H9 (cell line): ENCODE data around the gene KSR1. TPM values are rescaled to one million over a fixed set of nuclear protein-coding genes. Genes with fewer than 3 reads are reported as not detected.

Experiments
- DNase-seq: peaks from one replicate; pipeline ENCODE4 v3.0.0-alpha.2; 2017
- H2AFZ ChIP-seq: one replicate; pipeline ENCODE4 v1.6.1; 2013; ENCODE audit warnings: mild to moderate bottlenecking, low read length, control low read depth, moderate library complexity
- H2AK5ac ChIP-seq: 2 replicates; pipeline ENCODE4 v1.6.1; 2013; ENCODE audit warnings: low read length, control low read depth, mixed read lengths; ENCODE audit not compliant: insufficient read length
- H2BK120ac ChIP-seq: one replicate; pipeline ENCODE4 v1.6.1; 2013; ENCODE audit warnings: low read depth, mild to moderate bottlenecking, low read length, control low read depth, inconsistent platforms; ENCODE audit not compliant: poor library complexity, severe bottlenecking
- H2BK12ac ChIP-seq: 2 replicates; pipeline ENCODE4 v1.6.1; 2013; ENCODE audit warnings: low read length, control low read depth, mixed read lengths, low read depth; ENCODE audit not compliant: insufficient read length
- H2BK15ac ChIP-seq: 2 replicates; pipeline ENCODE4 v1.6.1; 2013; ENCODE audit warnings: low read depth, low read length, control low read depth
- H2BK20ac ChIP-seq: one replicate; pipeline ENCODE4 v1.6.1; 2013; ENCODE audit warnings: low read depth, mild to moderate bottlenecking, low read length, control low read depth, inconsistent platforms; ENCODE audit not compliant: poor library complexity, severe bottlenecking
- H2BK5ac ChIP-seq: 2 replicates; pipeline ENCODE4 v1.6.1; 2013; ENCODE audit warnings: low read length, control low read depth, mixed read lengths; ENCODE audit not compliant: insufficient read length
- H3K14ac ChIP-seq: 2 replicates; pipeline ENCODE4 v1.6.1; 2013; ENCODE audit warnings: low read length, control low read depth; ENCODE audit not compliant: insufficient read depth
- H3K18ac ChIP-seq: 2 replicates; pipeline ENCODE4 v1.6.1; 2013; ENCODE audit warnings: low read depth, mild to moderate bottlenecking, mixed read lengths, low read length, control low read depth; ENCODE audit not compliant: insufficient read length
- H3K23ac ChIP-seq: 2 replicates; pipeline ENCODE4 v1.6.1; 2013; ENCODE audit warnings: low read length, control low read depth, mixed read lengths, low read depth; ENCODE audit not compliant: insufficient read length
- H3K23me2 ChIP-seq: 2 replicates; pipeline ENCODE4 v1.6.1; 2013; ENCODE audit warnings: low read depth, mild to moderate bottlenecking, mixed read lengths, low read length, control low read depth; ENCODE audit not compliant: insufficient read length, poor library complexity, severe bottlenecking
- H3K27ac ChIP-seq: 2 replicates; pipeline ENCODE4 v1.5.1; 2013; ENCODE audit warnings: low read length, control low read depth, mixed read lengths, low read depth; ENCODE audit not compliant: insufficient read length
- H3K27me3 ChIP-seq: 2 replicates; pipeline ENCODE4 v1.6.1; 2013; ENCODE audit warnings: low read length, control low read depth, inconsistent platforms; ENCODE audit not compliant: insufficient read depth
- H3K4ac ChIP-seq: 2 replicates; pipeline ENCODE4 v1.6.1; 2013; ENCODE audit warnings: low read depth, mild to moderate bottlenecking, control low read depth, inconsistent platforms, low read length, moderate library complexity
- H3K4me1 ChIP-seq: 2 replicates; pipeline ENCODE4 v1.6.1; 2013; ENCODE audit warnings: low read length, control low read depth, inconsistent platforms; ENCODE audit not compliant: insufficient read depth
- H3K4me2 ChIP-seq: 2 replicates; pipeline ENCODE4 v1.6.1; 2013; ENCODE audit warnings: low read length, control low read depth, mixed read lengths; ENCODE audit not compliant: insufficient read length, insufficient read depth
- H3K56ac ChIP-seq: 2 replicates; pipeline ENCODE4 v1.6.1; 2013; ENCODE audit warnings: low read depth, mild to moderate bottlenecking, mixed read lengths, low read length, control low read depth; ENCODE audit not compliant: insufficient read length
- H3K79me1 ChIP-seq: 2 replicates; pipeline ENCODE4 v1.6.1; 2013; ENCODE audit warnings: low read depth, mild to moderate bottlenecking, moderate library complexity, low read length, control low read depth, inconsistent platforms; ENCODE audit not compliant: insufficient read depth, poor library complexity, severe bottlenecking
- H3K79me2 ChIP-seq: 2 replicates; pipeline ENCODE4 v1.6.1; 2013; ENCODE audit warnings: low read length, control low read depth, inconsistent platforms; ENCODE audit not compliant: insufficient read depth
- H3K9ac ChIP-seq: 2 replicates; pipeline ENCODE4 v1.6.1; 2013; ENCODE audit warnings: low read length, control low read depth, mixed read lengths; ENCODE audit not compliant: insufficient read length; ENCODE audit errors: extremely low read depth
- H3K9me3 ChIP-seq: one replicate; pipeline ENCODE4 v1.6.1; 2013; ENCODE audit warnings: low read depth, low read length, inconsistent platforms; ENCODE audit not compliant: control insufficient read depth
- H3T11ph ChIP-seq: one replicate; pipeline ENCODE4 v1.6.1; 2013; ENCODE audit warnings: mild to moderate bottlenecking, low read length, control low read depth, inconsistent platforms
- H4K20me1 ChIP-seq: one replicate; pipeline ENCODE4 v1.6.1; 2013; ENCODE audit not compliant: control insufficient read depth, insufficient read length, insufficient read depth
- H4K5ac ChIP-seq: 2 replicates; pipeline ENCODE4 v1.6.1; 2013; ENCODE audit warnings: low read depth, mild to moderate bottlenecking, mixed read lengths, low read length, control low read depth; ENCODE audit not compliant: insufficient read length
- H4K8ac ChIP-seq: replicated peaks from 2 replicates; pipeline ENCODE4 v1.6.1; 2013; ENCODE audit warnings: low read length, control low read depth, mixed read lengths, low read depth; ENCODE audit not compliant: insufficient read length
- H4K91ac ChIP-seq: 2 replicates; pipeline ENCODE4 v1.6.1; 2013; ENCODE audit warnings: low read depth, mild to moderate bottlenecking, moderate library complexity, mixed read lengths, low read length, control low read depth; ENCODE audit not compliant: insufficient read length
- H3K27ac Mint-ChIP-seq, 3 experiments: 2 replicates in 2 of 3; 3 replicates in 1 of 3; pipeline ENCODE4 v1.8.0; 2020 to 2021; ENCODE audit warnings: mixed read lengths in 3 of 3, mild to moderate bottlenecking in 1 of 3, moderate library complexity in 1 of 3
- H3K27me3 Mint-ChIP-seq: 2 replicates; pipeline ENCODE4 v1.8.0; 2021; ENCODE audit warnings: low read depth, mild to moderate bottlenecking, moderate library complexity, mixed read lengths
- H3K36me3 Mint-ChIP-seq, 3 experiments: 2 replicates in 2 of 3; 3 replicates in 1 of 3; pipeline ENCODE4 v1.8.0; 2020 to 2021; ENCODE audit warnings: low read depth in 3 of 3, mixed read lengths in 3 of 3; ENCODE audit not compliant: insufficient read depth in 1 of 3
- H3K4me1 Mint-ChIP-seq, 2 experiments: 2 replicates each; pipeline ENCODE4 v1.8.0; 2020; ENCODE audit warnings: mixed read lengths in 2 of 2
- H3K4me3 Mint-ChIP-seq, 2 experiments: 2 replicates in 1 of 2; 3 replicates in 1 of 2; pipeline ENCODE4 v1.8.0; 2020 to 2021; ENCODE audit warnings: mild to moderate bottlenecking in 2 of 2, mixed read lengths in 2 of 2, moderate library complexity in 1 of 2
- H3K9me3 Mint-ChIP-seq, 2 experiments: 2 replicates in 1 of 2; 3 replicates in 1 of 2; pipeline ENCODE4 v1.8.0; 2020; ENCODE audit warnings: mild to moderate bottlenecking in 2 of 2, mixed read lengths in 2 of 2, moderate library complexity in 1 of 2
- WGBS: extraction: QIAGEN DNeasy Blood & Tissue Kit; methylation state at CpG from one replicate; pipeline ENCODE4 v1.1.7; 2013; ENCODE audit warnings: missing lambda C conversion rate, low lambda C conversion rate, mixed read lengths; ENCODE audit not compliant: insufficient read length; ENCODE audit errors: extremely low coverage; 5-methylcytosine and 5-hydroxymethylcytosine counted together
- total RNA-seq: library from RNA; stranded (reverse); gene quantifications from 2 replicates; pipeline ENCODE4 v1.2.1, GENCODE V29; 2021
- TF ChIP-seq, protein P1 (sequence below): fragments of 200-600 bp; sonication (generic); conservative IDR thresholded peaks from 3 replicates; pipeline ENCODE4 v1.8.0; 2021; ENCODE audit warnings: antibody characterized with exemption, mild to moderate bottlenecking

The KSR1 gene
- total RNA-seq, 1 experiment from 2014 or later, result 44.9 TPM

- TF ChIP-seq, protein P1, sequence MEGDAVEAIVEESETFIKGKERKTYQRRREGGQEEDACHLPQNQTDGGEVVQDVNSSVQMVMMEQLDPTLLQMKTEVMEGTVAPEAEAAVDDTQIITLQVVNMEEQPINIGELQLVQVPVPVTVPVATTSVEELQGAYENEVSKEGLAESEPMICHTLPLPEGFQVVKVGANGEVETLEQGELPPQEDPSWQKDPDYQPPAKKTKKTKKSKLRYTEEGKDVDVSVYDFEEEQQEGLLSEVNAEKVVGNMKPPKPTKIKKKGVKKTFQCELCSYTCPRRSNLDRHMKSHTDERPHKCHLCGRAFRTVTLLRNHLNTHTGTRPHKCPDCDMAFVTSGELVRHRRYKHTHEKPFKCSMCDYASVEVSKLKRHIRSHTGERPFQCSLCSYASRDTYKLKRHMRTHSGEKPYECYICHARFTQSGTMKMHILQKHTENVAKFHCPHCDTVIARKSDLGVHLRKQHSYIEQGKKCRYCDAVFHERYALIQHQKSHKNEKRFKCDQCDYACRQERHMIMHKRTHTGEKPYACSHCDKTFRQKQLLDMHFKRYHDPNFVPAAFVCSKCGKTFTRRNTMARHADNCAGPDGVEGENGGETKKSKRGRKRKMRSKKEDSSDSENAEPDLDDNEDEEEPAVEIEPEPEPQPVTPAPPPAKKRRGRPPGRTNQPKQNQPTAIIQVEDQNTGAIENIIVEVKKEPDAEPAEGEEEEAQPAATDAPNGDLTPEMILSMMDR, result no peak
- Histone ChIP-seq H4K8ac (no peak overlapping the region), H3K79me2 (no peaks in the 10 kb centered on the region), H3K79me1 (no peaks in the 10 kb centered on the region), H3K4me1 (no peaks in the 10 kb centered on the region), H3K14ac (no peak overlapping the region; the same call in 1 of the 2 replicates), H2AK5ac (no peak overlapping the region), H3K4me2 (no peak overlapping the region), H2BK120ac (no peak overlapping the region), H3K9me3 (no peaks in the 10 kb centered on the region), H3K18ac (no peak overlapping the region), H3K27me3 (no peaks in the 10 kb centered on the region), H2BK5ac (no peak overlapping the region), H3K27ac (no peak overlapping the region), H3K4ac (no peak overlapping the region), H4K91ac (no peak overlapping the region), H3K23me2 (no peaks in the 10 kb centered on the region), H2BK15ac (no peak overlapping the region), H2BK12ac (no peak overlapping the region), H2BK20ac (no peak overlapping the region), H2AFZ (no peak overlapping the region), H4K20me1 (no peaks in the 10 kb centered on the region), H3K56ac (no peak overlapping the region), H3K23ac (no peak overlapping the region), H3K9ac (no peak overlapping the region), H3T11ph (no peak overlapping the region), H4K5ac (no peak overlapping the region)
- H3K27me3 Mint-ChIP-seq, result peaks cover 46% of the 10 kb centered on the region
- no CpG with 5 or more reads among the region's 6 CpGs for WGBS
- H3K36me3 Mint-ChIP-seq, result no peaks in the 10 kb centered on the region
- H3K9me3 Mint-ChIP-seq, result no peaks in the 10 kb centered on the region
- H3K4me3 Mint-ChIP-seq, result no peak overlapping the region
- peaks cover 17% of the 10 kb centered on the region in 2 experiments for H3K4me1 Mint-ChIP-seq
- H3K27ac Mint-ChIP-seq, result no peak overlapping the region; a peak in 1 of 7 replicates
- no peak for DNase-seq
These were observed 48.1 kb upstream of the KSR1 start for GRCh38 chr17:27407916-27408864.
